Ecto neural progenitor cell (in vitro differentiated cells): Measurements from ENCODE around the gene CNKSR3.

Source experiments
- DNase-seq: peaks from one replicate; pipeline ENCODE4 v3.0.0-alpha.2; 2018; ENCODE audit warnings: low spot score

CNKSR3 gene

DNA sequence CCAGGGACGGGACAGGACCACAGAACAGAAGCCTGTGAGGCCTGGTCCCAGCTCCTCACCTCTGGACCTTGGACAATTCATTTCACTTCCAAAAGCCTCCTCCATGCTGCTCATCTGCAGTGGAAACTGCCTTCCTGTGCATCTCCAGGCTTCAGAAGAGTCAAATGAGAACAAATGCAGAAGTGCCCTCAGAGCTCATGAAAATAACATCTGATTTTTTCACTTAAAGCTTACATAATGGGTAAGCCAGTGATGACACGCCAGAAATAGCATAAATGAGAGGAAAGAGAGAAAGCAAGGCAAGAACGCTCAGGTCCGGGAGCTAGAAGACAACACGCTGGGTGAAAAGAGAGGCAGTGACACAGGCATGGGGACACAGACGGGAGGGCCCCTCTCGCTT is 7.9 kb downstream of the CNKSR3 start:
- DNase-seq: no peak

DNA sequence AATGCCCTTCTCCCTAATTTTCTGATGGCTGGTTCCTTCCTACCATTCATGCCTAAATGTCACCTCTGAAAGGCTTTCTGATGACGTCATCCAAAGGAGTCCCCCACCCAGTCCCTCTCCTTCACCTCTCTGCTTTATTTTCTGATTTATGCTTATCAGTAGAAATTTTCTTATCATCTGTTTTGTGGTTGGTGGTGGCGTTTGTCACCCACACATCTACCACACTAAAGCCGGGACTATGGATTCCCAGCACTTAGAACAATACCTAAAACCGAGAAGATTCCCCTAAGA is 9.0 kb downstream of the CNKSR3 start:
- no peak for DNase-seq

DNA sequence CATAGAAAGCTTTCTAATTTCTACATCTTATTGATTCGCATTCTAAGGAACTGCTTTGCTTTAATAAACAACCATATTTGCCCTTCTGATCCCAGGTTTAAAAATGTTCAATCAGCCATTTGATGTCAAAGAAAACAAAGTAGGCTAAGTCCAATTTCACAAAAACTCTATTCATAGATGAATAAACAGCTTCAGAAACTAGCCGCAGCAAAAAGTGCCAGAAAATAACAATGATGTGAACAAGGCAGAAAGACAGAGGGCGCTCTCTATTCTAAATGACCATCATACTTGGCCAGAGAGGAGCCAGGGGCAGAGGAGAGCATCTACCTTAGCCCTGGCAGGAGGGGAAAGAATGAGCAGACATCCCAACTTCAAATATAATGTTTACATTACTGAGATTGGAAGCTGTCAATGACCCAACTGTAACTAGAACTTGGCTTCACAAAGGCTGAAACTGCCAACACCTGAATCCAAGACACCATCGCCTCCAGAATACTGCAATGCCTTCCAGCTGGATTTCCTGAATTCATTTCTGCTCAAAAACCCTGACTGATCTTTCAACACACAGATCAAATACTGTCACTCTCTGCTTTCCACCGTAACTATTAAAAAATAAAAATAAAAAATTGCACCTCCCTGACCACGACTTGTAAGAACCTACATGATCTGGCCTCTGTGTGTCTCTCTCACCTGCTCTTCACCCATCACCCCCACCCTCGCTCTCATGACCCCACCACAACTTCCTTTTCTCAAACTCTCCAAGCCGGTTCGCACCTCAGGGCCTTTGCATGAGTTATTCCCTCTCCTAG is 9.5 kb downstream of the CNKSR3 start:
- no peak for DNase-seq

DNA sequence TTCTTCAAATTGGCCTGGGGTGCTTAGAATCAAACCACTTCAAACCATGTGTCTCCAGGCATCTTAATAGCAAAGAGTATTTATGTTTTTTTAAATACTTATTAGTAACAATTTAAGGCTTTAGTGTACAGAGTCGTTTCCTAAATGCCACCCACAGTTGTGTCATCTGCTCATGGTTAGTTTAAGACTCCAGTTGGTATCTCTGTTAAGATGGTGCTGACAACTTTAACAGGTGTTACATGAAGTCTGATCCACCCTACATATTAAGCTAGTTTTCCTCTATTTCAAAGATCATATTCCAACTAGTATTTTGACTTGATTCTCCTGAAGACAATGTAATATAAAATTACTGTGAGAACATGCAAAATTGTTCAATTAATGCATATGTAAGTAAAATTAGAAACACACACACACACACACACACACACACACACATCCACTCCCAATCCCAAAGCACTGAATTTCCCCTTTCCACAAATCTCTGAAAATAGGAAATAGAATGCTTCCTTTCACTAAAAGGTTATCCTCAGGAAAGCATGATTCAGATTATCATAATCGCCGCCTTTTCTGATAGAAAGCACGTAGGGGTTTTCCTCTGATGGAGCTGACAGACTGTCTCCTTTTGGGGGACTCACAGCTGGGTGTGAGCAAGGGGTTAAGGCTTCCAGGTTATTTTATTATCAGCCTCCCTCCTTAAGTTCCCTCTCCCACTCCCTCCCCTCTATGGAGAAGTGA is 10.5 kb downstream of the CNKSR3 start:
- no peak for DNase-seq

DNA sequence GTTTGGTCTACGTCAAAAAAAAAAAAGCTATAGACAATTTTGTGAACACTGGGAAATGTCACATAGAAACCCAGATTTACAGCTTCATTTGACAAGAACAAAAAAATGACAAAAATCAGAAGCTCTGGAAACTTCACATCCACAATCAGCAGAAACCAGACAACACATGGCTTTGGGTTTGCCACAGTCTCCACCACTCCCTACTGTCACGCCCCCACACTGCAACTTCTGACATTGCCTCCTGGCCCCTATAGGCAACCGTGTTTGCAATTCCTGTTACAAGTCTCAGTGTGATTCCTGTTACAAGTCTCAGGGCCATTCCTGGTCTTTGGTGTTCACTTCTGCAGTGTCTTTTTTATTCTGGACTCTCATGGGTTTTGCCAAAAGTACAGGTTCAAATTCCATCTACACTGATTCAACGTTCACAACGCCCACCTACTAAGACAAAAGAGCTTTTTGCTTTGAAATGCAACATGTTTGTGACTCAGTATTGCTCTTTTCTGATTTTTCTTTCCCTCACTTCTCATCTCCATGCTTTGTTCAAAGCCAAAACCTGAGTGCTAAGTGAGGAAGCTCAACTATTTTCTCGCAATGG is 12.0 kb downstream of the CNKSR3 start:
- DNase-seq: no peak

DNA sequence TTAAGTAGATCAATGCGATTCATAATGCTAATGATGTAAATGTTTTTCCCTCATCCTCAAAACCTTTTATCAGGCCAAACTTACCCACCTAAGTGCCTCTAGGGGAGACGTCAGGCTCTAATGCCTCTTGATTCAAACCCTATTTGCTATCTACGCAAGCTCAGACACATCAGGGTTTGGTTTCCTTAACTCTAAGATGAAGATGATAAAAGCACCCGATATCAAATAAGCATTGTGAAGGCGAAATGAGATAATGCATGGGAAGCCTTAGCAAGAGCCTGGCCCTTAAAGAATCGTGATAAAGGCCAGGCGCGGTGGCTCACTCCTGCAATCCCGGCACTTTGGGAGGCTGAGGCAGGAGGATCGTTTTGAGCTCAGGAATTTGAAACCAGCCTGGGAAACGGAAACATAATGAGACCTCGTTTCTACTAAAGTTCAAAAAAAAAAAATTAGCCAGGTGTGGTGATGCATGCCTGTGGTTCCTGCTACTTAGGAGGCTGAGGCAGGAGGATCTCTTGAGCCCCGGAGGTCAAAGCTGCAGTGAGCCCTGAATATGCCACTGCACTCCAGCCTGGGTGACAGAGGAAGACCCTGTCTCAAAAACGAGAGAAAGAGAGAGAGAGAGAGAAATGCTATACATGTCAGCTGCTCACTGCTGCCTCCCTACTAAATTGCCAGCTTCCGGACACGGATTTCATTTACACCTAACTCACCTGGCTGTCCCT is 13.5 kb downstream of the CNKSR3 start:
- DNase-seq: no peak

DNA sequence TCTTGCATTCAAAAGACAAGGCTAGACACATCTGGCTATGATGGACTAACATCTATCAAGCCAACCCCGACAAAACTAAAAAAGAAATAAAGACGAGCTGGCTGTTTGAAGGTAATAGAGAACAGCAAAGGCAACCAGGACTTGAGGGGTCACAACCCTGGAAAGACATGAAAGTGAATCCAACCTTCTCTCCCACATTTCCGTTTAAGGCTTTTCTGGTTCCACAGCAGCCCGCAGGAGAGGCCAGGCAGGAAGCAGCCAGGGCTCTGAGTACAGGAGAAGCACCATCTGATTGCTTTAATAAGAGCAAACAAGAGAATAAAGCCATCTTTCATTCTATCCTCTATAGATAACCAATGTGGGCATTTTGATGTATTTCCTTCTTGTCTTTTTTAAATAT is 14.3 kb downstream of the CNKSR3 start:
- DNase-seq: no peak

DNA sequence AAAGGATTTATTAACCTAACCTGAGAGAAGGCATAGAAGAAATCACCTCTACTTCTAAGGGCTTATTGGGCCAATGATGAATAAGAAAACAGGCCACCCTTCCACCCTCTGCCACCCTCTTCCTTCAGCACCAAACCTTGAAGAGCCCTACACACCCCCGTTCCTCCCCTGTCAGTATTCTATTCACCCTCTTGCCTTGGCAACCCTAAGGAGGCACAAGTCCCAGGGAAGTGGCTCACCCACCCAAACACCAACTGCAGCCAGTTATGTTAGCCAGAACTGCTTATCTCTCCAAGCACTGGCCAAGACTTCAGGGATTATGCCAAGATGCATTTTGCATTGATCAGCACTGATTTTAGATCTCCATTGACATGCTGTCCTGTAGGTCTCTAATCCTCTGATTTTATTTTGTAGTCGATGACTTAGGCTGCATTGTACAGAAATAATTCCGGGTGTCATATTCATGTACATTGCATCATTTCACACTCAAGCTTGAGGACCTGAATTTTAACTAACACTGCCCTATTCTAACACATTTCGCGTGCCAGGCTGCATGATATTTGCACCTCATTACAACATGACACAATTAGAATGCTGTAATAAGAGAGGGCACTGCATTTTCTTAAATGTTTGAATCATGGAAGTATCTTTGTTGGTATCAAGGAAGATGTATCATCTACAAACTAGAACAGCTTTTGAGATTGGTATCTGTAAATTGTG is 15.7 kb downstream of the CNKSR3 start:
- DNase-seq: no peak

DNA sequence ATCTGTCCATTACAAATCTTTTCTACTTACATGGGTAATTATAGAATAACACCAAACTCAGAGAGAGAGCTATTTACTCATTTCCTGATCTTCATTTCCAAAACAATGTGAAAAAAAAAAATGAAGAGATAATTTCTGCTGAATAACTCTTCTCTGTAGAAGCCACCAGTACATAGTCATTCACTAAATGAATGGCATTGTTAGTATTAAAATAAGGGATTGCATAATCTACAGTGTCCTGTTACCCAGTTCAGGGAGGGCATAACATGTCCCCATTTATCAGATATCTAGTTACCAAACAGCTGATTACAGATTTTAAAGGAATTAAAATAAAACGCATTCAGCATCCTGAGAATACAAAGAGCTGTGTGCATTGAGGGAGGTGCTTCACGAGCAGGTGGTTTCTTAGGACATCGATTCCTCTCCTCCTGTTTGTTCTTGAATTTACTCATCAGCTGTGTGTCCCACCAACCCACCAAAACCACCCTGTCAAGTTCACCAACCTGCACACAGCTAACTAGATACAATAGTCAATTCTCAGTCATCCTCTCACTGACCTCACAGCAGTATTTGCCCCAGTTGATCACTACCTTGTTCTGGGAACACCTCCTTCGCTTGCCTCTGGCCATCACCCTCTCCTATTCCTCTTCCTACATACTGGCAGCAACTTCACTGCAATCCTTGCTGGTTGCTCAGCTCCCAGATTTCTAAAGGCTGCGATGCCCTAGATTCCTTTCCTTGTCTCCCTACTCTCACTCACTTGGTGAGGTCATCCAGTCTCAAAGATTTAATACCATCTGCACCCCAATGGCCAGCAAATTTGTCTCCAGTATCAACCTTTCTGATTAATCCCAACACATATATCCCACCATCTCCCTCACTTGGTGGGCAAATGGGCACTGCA is 18.7 kb downstream of the CNKSR3 start:
- no peak for DNase-seq

DNA sequence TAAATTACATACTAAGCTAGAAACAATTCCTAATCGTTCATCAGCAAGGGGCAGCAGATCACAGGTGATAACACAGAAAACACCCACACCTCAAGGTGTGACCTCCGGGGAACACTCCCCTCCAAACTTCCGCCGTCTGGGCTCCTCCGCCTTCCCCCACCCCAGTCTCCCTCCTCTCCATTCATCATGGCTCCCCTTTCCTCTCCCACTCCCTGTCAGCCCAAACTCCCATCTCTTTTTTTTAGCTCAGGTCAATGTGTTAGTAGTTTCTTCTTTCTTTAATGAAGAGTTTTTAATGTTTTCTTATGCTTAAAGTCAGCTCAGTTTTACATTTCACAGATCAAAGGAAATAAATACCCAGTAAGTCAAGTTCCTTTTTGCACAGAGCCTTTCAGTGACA is 20.7 kb downstream of the CNKSR3 start:
- DNase-seq: no peak

DNA sequence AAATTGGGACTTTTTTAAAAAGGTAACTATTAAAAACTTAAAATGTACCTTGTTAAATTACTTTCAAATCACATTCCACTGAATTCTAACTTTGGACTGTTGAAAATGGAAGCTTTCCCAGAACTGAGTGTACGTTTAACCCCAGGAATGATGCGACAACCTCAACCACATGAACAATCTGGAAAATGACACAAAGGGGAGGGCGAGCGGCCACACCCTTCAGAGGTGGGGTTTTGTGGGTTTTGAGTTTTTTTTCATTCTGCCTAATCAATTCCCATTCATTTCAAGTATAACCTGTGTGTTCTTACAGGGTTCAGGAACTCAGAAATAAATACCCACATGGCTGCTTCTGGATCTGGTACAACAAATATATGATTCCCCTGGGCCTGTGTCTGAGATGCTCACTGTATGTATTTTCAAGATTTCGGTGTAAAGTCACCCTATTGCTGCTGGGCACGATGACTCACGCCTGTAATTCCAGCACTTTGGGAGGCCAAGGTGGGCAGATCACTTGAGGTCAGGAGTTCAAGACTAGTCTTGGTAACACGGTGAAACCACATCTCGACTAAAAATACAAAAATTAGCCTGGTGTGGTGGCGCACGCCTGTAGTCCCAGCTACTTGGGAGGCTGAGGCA is 21.6 kb downstream of the CNKSR3 start:
- no peak for DNase-seq

DNA sequence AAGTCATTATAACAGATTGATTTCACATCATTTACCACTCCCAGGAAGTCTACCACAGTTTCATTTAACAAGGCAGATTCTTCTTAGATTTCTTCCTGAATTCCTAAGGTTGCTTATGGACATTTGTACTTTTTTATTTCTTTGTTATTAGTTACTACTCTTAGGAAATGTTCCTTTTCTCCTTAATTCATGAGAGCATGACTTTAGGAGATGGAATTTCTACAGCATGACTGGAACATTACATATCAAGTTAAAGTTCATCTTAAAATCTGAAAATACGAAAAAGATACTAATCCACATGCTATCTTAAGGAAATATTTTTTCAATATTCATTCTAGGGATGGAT is 22.3 kb downstream of the CNKSR3 start:
- DNase-seq: no peak

DNA sequence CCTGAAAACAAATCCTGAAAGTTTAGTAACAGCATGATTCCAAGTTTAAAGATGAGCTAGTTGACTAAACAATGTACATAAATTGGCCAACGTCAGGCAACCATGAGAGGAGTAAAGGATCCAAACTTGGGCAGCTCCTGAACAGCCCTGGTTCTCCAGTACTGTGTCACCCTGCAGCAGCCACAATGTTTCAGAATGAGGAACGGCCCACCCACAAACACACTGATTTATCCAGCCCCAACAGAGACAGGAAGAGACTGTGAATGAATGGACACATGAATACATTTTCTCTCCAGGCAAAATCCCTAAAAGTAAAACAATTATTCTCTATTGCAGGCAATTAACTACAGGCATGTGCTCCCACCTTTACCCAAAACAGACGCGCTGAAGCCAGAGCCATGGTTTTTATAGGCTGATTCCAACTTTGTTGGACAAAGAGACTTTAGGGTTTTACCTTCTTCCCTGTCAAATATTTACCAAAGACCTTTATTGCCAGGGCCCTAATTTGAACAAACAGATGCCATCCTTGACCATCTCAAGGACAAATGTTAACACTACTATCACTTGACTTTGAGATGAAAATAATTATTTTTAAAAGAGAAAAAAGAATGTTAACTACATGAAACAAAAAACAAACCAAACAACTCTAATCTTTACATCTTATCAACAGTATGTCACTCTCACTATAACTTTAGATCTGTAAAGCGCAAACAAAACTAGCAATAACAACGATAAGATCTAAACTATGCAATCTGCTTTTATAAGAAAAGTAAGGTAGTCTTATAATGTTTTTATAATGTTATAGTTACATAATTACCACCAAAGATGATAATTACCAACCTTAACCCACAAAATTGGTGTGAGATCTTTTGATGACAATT is 22.9 kb downstream of the CNKSR3 start:
- no peak for DNase-seq

DNA sequence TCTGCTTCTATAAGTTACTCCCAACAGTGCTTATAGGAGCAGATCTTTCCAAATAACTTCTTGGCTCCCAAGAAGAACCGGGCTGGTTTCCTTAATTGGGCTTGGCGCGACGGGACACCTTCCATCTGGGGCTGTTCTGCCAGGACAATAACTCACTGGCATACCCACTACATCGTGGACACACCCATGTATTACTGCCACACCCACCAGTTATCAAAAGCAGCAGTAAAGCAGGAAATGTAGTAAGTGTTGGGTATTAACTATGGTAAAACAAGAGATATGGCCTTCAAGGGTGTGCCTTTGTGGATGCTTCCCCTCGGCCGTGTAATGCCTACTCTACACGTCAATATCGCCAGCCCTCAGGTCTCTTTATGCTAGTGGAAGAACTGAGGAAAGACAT is 24.7 kb downstream of the CNKSR3 start:
- no peak for DNase-seq

DNA sequence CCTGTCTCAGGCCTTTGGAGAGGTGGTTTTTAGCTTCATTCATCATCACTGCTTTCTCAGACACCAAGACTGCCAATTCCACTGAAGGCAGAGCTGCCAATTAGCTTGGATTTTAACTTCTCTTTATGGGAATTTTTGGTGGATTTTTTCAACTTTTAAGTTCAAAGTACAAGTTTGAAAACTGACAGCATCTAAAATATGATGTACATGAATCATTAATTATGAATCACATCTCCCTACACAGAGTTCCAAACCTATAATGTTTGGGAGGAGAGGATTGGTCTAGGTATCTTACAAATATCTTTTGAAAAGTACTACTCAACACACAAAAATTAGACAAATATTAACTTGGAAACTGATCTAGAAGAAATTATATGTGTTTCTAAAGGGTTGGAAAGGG is 25.5 kb downstream of the CNKSR3 start:
- no peak for DNase-seq

DNA sequence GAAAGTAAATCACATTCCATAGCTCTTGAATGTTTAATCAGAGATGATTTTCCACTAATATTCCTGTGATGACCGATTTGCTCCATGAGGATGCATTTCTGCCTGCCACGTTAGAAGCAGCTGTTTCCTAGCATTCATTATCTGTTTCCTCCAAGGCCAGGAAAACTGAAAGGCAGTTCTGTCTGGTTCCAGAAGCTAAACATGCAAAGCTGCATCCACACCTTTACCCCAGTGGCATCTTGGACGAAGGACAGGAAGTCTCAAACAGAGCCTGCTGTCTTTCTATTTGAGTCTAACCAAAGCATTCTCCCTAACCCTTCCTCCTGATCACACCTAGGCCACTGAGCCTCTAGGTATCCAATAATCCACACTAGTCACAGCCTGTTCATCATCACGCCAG is 27.6 kb downstream of the CNKSR3 start:
- DNase-seq: no peak

DNA sequence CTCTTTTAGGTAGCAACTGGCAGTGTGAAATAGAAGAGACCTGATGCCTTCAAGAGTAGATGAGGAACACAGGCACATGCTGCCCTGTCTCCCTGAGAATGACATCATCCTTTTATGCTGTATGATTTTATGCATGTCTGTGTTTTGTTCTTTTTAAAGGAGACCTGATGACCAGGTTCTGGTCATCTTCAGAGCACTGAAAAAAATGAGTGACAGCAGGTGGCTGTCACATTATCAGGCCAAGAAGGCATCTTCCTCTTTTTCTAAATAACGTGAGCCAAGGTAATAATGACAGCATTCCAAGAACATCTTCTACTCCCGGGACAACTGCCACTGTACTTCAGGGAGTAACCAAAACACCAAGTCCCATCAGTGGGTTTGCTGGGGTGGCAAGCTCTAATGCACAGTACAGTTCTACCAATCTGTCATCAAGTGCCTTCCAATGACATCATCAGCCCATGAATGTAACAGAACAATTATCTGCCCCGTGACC is 28.9 kb downstream of the CNKSR3 start:
- no peak for DNase-seq

DNA sequence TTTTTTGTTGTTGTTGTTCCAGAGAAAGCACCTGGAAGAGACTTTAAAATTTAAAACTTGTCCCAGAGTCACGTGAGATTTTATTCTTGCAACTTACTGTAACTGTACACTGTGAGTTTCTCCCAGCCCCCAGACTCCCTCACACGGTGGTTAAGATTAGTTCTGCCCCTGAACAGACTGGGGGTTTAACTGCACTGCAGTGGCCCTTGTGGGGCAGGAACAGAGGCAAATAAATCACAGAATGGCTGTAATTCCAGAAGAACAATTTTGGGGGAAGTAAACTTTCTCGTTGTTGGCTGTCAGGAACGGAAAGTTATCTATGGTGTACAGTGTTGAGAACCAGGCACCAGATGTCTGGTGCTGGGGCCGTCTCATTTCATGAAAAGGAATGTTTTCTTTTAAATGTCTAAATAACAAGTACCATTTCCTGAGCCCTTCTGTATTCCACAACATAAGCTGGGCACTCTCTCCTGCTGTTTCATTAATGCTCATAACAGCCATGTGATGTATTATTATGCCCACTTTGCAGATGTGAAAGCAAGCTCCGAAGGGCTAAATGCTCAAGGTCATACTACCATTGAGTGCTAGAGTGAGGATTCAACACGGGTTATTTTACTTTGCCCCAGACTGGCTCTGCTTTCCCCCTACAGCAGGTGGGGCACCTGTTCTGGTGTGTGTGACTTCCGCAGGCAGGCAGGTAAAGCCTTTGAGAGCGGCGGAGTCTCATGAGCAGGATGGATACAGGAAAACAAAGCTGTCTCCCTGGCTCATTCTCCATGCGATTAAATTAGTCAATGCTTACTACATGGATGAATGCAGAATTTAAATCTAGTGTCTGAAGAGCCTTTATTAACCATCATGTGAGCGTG is 30.5 kb downstream of the CNKSR3 start:
- no peak for DNase-seq

DNA sequence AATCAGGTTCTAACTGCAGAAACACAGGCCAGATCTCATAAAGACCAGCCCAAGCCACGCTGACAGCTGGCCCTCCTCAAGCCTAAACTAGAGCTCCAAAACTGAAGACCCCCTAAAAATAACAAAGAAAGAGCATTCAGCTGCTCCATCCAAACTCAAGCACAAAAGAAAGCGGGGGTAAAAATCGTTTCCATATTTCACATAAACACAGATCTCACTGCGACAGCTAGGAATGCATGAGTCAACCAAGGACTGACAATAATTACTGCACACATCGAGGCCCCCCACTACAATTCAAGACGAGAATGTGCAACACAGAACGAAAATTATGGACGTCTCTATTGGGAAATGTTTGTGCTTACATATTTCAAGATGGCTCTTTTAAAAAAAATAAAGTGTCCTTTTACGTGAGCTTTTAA is 31.1 kb downstream of the CNKSR3 start:
- no peak for DNase-seq
